ENCODE results near the gene ABCG2.

DNA sequence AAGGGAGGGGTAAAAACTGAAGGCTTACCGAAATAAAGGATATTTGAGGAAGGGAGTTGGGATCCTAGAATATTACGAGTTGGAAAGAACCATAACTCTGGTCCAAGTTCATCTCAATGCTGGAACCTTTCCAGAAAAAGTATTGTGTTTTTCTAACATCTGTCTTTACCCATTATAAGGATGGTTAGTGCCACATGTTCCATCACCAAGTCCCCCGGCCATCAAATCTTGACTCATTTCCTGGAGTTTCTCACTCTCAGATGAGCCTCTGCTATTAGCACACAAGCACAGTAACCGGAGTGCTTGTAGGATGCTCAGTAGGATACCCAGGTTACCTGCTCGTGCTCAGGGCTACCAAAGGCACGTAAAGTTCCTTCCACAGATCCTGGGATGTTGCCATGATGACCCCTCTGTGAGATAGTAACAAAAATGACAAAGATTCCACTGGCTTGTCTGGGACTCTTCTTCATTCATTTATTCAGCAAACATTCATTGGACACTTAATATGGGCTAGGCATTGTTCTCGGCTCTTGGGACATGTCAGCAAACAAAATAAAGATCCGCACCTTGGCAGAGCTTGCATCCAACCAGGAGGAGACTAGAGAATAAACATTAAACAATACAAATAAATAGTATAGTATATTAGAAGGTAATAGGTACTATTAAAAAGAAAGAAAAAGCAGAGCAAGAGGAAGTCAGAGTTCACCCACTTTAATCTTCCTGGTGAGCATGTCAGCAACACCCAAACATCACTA is 114.7 kb downstream of the ABCG2 start:
- TF ChIP-seq, protein P1, sequence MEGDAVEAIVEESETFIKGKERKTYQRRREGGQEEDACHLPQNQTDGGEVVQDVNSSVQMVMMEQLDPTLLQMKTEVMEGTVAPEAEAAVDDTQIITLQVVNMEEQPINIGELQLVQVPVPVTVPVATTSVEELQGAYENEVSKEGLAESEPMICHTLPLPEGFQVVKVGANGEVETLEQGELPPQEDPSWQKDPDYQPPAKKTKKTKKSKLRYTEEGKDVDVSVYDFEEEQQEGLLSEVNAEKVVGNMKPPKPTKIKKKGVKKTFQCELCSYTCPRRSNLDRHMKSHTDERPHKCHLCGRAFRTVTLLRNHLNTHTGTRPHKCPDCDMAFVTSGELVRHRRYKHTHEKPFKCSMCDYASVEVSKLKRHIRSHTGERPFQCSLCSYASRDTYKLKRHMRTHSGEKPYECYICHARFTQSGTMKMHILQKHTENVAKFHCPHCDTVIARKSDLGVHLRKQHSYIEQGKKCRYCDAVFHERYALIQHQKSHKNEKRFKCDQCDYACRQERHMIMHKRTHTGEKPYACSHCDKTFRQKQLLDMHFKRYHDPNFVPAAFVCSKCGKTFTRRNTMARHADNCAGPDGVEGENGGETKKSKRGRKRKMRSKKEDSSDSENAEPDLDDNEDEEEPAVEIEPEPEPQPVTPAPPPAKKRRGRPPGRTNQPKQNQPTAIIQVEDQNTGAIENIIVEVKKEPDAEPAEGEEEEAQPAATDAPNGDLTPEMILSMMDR (IDR thresholded peaks at IDR 0.05) = no peak
- TF ChIP-seq POLR2A (IDR thresholded peaks at IDR 0.05) = no peak

All from prostate gland (tissue), 2 donors.